ENCODE results near the gene TOX3. TPM values are rescaled to one million over a fixed set of nuclear protein-coding genes. Genes with fewer than 3 reads are reported as not detected.

Gene TOX3
- total RNA-seq, 1 donor from 2014 or later = 8.5 TPM

DNA sequence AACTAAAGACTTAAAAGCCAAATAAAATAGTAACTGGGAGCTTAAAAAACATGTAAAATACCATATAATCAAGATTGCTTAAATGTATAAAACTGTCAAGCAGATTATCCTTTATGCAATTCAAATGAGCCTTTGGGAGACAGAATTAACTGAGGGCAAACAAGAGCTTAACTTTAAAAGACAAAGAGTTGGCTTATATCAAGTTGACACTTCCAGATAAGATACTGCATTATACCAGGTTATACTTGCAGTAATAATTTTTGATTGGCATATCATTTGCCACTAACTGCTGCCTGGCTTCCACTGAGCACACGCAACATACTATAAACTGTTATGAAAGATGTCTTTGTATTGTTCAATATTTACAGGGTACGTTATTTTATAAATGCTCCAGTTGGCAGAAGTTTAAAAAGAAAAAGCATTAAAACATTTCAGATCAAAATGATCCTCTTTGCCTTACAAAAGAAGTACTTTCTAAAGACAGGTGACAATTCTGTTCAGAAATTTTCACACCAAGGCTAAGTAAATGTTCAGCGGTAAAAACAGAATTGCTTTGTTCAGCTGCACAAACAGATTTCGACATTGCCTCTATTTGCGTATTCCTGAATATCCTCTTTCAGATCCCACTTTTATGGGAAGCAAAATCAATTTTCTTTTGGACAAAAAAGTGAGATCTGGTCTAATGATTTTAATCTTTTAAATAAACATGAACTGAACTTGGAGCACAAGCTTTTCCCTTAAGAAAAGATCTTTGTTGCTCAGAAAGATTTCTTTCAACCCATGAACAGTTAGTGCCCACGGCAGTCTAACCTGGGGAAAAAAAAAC is 50.7 kb downstream of the TOX3 start:
- Mint-ChIP-seq H3K36me3 (ENCODE audit: low read depth, unreplicated experiment) (no peaks in the 10 kb centered on the region), H3K4me1 (ENCODE audit: unreplicated experiment) (peaks cover 15% of the 10 kb centered on the region), H3K27ac (ENCODE audit: unreplicated experiment) (no peak overlapping the region), H3K9me3 (ENCODE audit: unreplicated experiment) (no peaks in the 10 kb centered on the region), H3K4me3 (ENCODE audit: unreplicated experiment) (no peak overlapping the region), H3K27me3 (ENCODE audit: unreplicated experiment) (peaks cover under 1% of the 10 kb centered on the region)
- no peak for DNase-seq (ENCODE audit: low spot score)
- TF ChIP-seq, protein P1, sequence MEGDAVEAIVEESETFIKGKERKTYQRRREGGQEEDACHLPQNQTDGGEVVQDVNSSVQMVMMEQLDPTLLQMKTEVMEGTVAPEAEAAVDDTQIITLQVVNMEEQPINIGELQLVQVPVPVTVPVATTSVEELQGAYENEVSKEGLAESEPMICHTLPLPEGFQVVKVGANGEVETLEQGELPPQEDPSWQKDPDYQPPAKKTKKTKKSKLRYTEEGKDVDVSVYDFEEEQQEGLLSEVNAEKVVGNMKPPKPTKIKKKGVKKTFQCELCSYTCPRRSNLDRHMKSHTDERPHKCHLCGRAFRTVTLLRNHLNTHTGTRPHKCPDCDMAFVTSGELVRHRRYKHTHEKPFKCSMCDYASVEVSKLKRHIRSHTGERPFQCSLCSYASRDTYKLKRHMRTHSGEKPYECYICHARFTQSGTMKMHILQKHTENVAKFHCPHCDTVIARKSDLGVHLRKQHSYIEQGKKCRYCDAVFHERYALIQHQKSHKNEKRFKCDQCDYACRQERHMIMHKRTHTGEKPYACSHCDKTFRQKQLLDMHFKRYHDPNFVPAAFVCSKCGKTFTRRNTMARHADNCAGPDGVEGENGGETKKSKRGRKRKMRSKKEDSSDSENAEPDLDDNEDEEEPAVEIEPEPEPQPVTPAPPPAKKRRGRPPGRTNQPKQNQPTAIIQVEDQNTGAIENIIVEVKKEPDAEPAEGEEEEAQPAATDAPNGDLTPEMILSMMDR (IDR thresholded peaks at IDR 0.05; ENCODE audit: unreplicated experiment) = no peak

- H3K27me3 Mint-ChIP-seq (ENCODE audit: unreplicated experiment) = peaks cover 2% of the 10 kb centered on the region
- DNase-seq (ENCODE audit: low spot score) = no peak
- H3K27ac Mint-ChIP-seq (ENCODE audit: unreplicated experiment) = no peak overlapping the region
- TF ChIP-seq, protein P1 (IDR thresholded peaks at IDR 0.05; ENCODE audit: unreplicated experiment) = no peak
- peaks cover 15% of the 10 kb centered on the region for H3K4me1 Mint-ChIP-seq (ENCODE audit: unreplicated experiment)
- H3K4me3 Mint-ChIP-seq (ENCODE audit: unreplicated experiment) = no peak overlapping the region
- no peaks in the 10 kb centered on the region for H3K36me3 Mint-ChIP-seq (ENCODE audit: low read depth, unreplicated experiment)
- H3K9me3 Mint-ChIP-seq (ENCODE audit: unreplicated experiment) = no peaks in the 10 kb centered on the region
Observed at GRCh38 chr16:52494621-52495020, 52.3 kb downstream of the TOX3 start.

- H3K4me3 Mint-ChIP-seq (ENCODE audit: unreplicated experiment) = no peak overlapping the region
- H3K9me3 Mint-ChIP-seq (ENCODE audit: unreplicated experiment) = no peaks in the 10 kb centered on the region
- peaks cover 2% of the 10 kb centered on the region for H3K27me3 Mint-ChIP-seq (ENCODE audit: unreplicated experiment)
- H3K4me1 Mint-ChIP-seq (ENCODE audit: unreplicated experiment) = peaks cover 12% of the 10 kb centered on the region
- no peaks in the 10 kb centered on the region for H3K36me3 Mint-ChIP-seq (ENCODE audit: low read depth, unreplicated experiment)
- H3K27ac Mint-ChIP-seq (ENCODE audit: unreplicated experiment) = no peak overlapping the region
- DNase-seq (ENCODE audit: low spot score) = no peak
- TF ChIP-seq, protein P1 (IDR thresholded peaks at IDR 0.05; ENCODE audit: unreplicated experiment) = no peak
Observed at GRCh38 chr16:52494145-52494544, 52.8 kb downstream of the TOX3 start.

GRCh38 chr16:52492789-52493357 is 54.1 kb downstream of the TOX3 start:
- Mint-ChIP-seq H3K36me3 (ENCODE audit: low read depth, unreplicated experiment) (no peaks in the 10 kb centered on the region), H3K27ac (ENCODE audit: unreplicated experiment) (no peak overlapping the region), H3K4me3 (ENCODE audit: unreplicated experiment) (no peak overlapping the region), H3K9me3 (ENCODE audit: unreplicated experiment) (no peaks in the 10 kb centered on the region), H3K4me1 (ENCODE audit: unreplicated experiment) (peaks cover 2% of the 10 kb centered on the region), H3K27me3 (ENCODE audit: unreplicated experiment) (peaks cover 2% of the 10 kb centered on the region)
- TF ChIP-seq, protein P1 (IDR thresholded peaks at IDR 0.05; ENCODE audit: unreplicated experiment) = no peak
- DNase-seq (ENCODE audit: low spot score) = no peak

DNA sequence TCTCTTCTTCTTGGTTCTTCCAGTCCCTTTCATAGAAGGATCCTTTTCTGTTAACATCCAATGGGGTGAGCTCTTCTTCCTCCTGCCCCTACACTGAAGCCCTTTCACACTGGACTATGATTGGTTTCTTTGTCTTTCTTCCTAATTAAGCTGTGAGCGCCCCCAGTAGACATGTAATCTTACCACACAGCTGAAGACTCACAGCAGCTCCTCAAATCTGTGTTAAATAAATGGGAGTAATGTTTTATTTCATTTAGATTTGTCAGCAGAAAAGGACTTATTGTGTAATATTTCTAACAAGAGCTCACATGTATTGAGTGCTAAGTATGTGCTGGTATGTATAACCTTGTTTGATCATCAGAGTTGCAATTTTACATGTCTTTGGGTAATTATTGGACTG is 55.7 kb downstream of the TOX3 start:
- no peak overlapping the region for H3K4me3 Mint-ChIP-seq (ENCODE audit: unreplicated experiment)
- peaks cover 2% of the 10 kb centered on the region for H3K27me3 Mint-ChIP-seq (ENCODE audit: unreplicated experiment)
- TF ChIP-seq, protein P1 (IDR thresholded peaks at IDR 0.05; ENCODE audit: unreplicated experiment) = no peak
- H3K4me1 Mint-ChIP-seq (ENCODE audit: unreplicated experiment) = no peaks in the 10 kb centered on the region
- H3K36me3 Mint-ChIP-seq (ENCODE audit: low read depth, unreplicated experiment) = no peaks in the 10 kb centered on the region
- no peak for DNase-seq (ENCODE audit: low spot score)
- H3K27ac Mint-ChIP-seq (ENCODE audit: unreplicated experiment) = no peak overlapping the region
- no peaks in the 10 kb centered on the region for H3K9me3 Mint-ChIP-seq (ENCODE audit: unreplicated experiment)

Measured in endothelial cell (in vitro differentiated cells).